ENCODE measurements around the gene STIP1. TPM values are rescaled to one million over a fixed set of nuclear protein-coding genes. Genes with fewer than 3 reads are reported as not detected.
"Not testable (repeated sequence)": the region's sequence is repeated elsewhere in the genome, so short reads cannot be mapped to it uniquely, and the experiment has no call there.

Gene STIP1
- total RNA-seq, 2 donors from 2014 or later, result 74.3 to 87.3 TPM

GRCh38 chr11:64153812-64154211 is 32.2 kb upstream of the STIP1 start:
- DNase-seq (ENCODE audit: low spot score), result no peak
- intact Hi-C loops (cut with DNase I), result loop anchor here in 1 of 2 donors (5.0 kb wide), 1 partner anchor 317 kb away; the partner anchor contains the start of gene MARK2

- no peak for DNase-seq (ENCODE audit: low spot score)
- intact Hi-C loops (cut with DNase I), result no loop called here
Measured at GRCh38 chr11:64156235-64157011, 29.5 kb upstream of the STIP1 start.

- DNase-seq (ENCODE audit: low spot score), result no peak
- intact Hi-C loops (cut with DNase I), result no loop called here
Measured at GRCh38 chr11:64157631-64158394, 28.2 kb upstream of the STIP1 start.

- no peak for DNase-seq (ENCODE audit: low spot score)
- intact Hi-C loops (cut with DNase I), result no loop called here
Measured at GRCh38 chr11:64161037-64161436, 24.9 kb upstream of the STIP1 start.

- intact Hi-C loops (cut with DNase I); DNase-seq (ENCODE audit: low spot score): not testable (repeated sequence)
Measured at GRCh38 chr11:64162769-64163168, 23.2 kb upstream of the STIP1 start.

- intact Hi-C loops (cut with DNase I), result no loop called here
- no peak for DNase-seq (ENCODE audit: low spot score)
Measured at GRCh38 chr11:64163951-64164350, 22.0 kb upstream of the STIP1 start.

GRCh38 chr11:64164392-64165312 is 21.3 kb upstream of the STIP1 start:
- intact Hi-C loops (cut with DNase I), result no loop called here
- no peak for DNase-seq (ENCODE audit: low spot score)

- intact Hi-C loops (cut with DNase I), result no loop called here
- no peak for DNase-seq (ENCODE audit: low spot score)
Measured at GRCh38 chr11:64165481-64165841, 20.5 kb upstream of the STIP1 start.

- intact Hi-C loops (cut with DNase I), result no loop called here
- peak; percentile 96 for DNase-seq (ENCODE audit: low spot score)
Measured at GRCh38 chr11:64165842-64166635, 19.9 kb upstream of the STIP1 start, which contains the start of gene MACROD1. TSS of gene MACROD1 (minus strand) at chr11:64166113. CDS start at chr11:64165994, 119 bp downstream.

GRCh38 chr11:64170419-64170818 is 15.6 kb upstream of the STIP1 start:
- intact Hi-C loops (cut with DNase I), result no loop called here
- no peak for DNase-seq (ENCODE audit: low spot score)

GRCh38 chr11:64173616-64174355 is 12.2 kb upstream of the STIP1 start:
- no peak for DNase-seq (ENCODE audit: low spot score)
- intact Hi-C loops (cut with DNase I), result no loop called here

GRCh38 chr11:64176751-64177150 is 9.2 kb upstream of the STIP1 start:
- intact Hi-C loops (cut with DNase I), result loop anchor here in 1 of 2 donors (5.0 kb wide), 1 partner anchor 1304 kb away; no protein-coding TSS in a partner anchor
- DNase-seq (ENCODE audit: low spot score), result no peak

- no peak for DNase-seq (ENCODE audit: low spot score)
- intact Hi-C loops (cut with DNase I), result loop anchor here in 1 of 2 donors (5.0 kb wide), 1 partner anchor 1306 kb away; no protein-coding TSS in a partner anchor
Measured at GRCh38 chr11:64178203-64178602, 7.8 kb upstream of the STIP1 start.

- no peak for DNase-seq (ENCODE audit: low spot score)
- intact Hi-C loops (cut with DNase I), result loop anchor here in 1 of 2 donors (5.0 kb wide), 1 partner anchor 1307 kb away; no protein-coding TSS in a partner anchor
Measured at GRCh38 chr11:64178951-64179639, 6.9 kb upstream of the STIP1 start.

GRCh38 chr11:64180891-64181290 is 5.1 kb upstream of the STIP1 start:
- intact Hi-C loops (cut with DNase I), result no loop called here
- DNase-seq (ENCODE audit: low spot score), result no peak

- intact Hi-C loops (cut with DNase I), result no loop called here
- DNase-seq (ENCODE audit: low spot score), result peak; percentile 98
Measured at GRCh38 chr11:64181506-64182411, 4.2 kb upstream of the STIP1 start.

All from posterior vena cava (tissue), 2 donors.